T-cell (primary cell): Measurements from ENCODE around the gene ADGRD1. TPM values are rescaled to one million over a fixed set of nuclear protein-coding genes. Genes with fewer than 3 reads are reported as not detected.
"Not testable (repeated sequence)": the region's sequence is repeated elsewhere in the genome, so short reads cannot be mapped to it uniquely, and the experiment has no call there.

Source experiments
- ATAC-seq, 4 experiments: fragments of 200-7000 bp in 3 of 4; fragments of 150-1000 bp in 1 of 4; cut with Tn5 transposase; replicated peaks in 1 of 4; 1 replicate in 3 of 4; 2 replicates in 1 of 4; pipeline ENCODE4 v1.10.0; 2021; ENCODE audit warnings: moderate library complexity in 3 of 4, mild to moderate bottlenecking in 2 of 4, moderate number of reproducible peaks in 1 of 4
- CTCF ChIA-PET, 2 donors: fragments of 300-600 bp; sonication (Branson Sonifier 250); formaldehyde crosslinking; loops; one replicate each; lab custom pipeline; 2022; ENCODE audit warnings: antibody characterized with exemption in 2 of 2; lab: Charles Lee
- POLR2A ChIA-PET, 2 donors: fragments of 300-600 bp; sonication (Branson Sonifier 250); formaldehyde crosslinking; loops; one replicate each; lab custom pipeline; 2022; ENCODE audit warnings: antibody characterized with exemption in 2 of 2; lab: Charles Lee
- DNase-seq, 35 experiments: peaks; one replicate each; pipeline versions ENCODE4 v3.0.0 to v3.0.0-alpha.2; 2013 to 2023
- H3K27ac ChIP-seq: one replicate; pipeline ENCODE4 v1.5.1; 2013; ENCODE audit warnings: low read length
- H3K27me3 ChIP-seq, 2 experiments: replicated peaks in 1 of 2; 1 replicate in 1 of 2; 2 replicates in 1 of 2; pipeline versions ENCODE4 v1.6.1 to v1.7.0; 2013; ENCODE audit warnings: low read length in 1 of 2, mixed read lengths in 1 of 2; ENCODE audit not compliant: control insufficient read depth in 2 of 2, insufficient read depth in 2 of 2; ENCODE audit errors: extremely low read depth in 1 of 2
- H3K36me3 ChIP-seq, 2 donors: 1 replicate in 1 of 2; 2 replicates in 1 of 2; pipeline versions ENCODE4 v1.6.1 to v1.7.0; 2013; ENCODE audit warnings: low read length in 1 of 2; ENCODE audit not compliant: control insufficient read depth in 2 of 2, insufficient read depth in 1 of 2; ENCODE audit errors: extremely low read depth in 1 of 2
- H3K4me1 ChIP-seq, 2 experiments: 1 replicate in 1 of 2; 2 replicates in 1 of 2; pipeline versions ENCODE4 v1.6.1 to v1.7.0; 2013; ENCODE audit warnings: low read length in 2 of 2, mixed read lengths in 1 of 2; ENCODE audit not compliant: insufficient read depth in 2 of 2, control insufficient read depth in 1 of 2; ENCODE audit errors: extremely low read depth in 1 of 2
- H3K4me3 ChIP-seq, 2 donors: 1 replicate in 1 of 2; 2 replicates in 1 of 2; pipeline versions ENCODE4 v1.5.1 to v1.7.0; 2013; ENCODE audit warnings: mild to moderate bottlenecking in 2 of 2, low read length in 1 of 2, moderate library complexity in 1 of 2; ENCODE audit not compliant: control insufficient read depth in 1 of 2; ENCODE audit errors: extremely low read depth in 1 of 2
- H3K9me3 ChIP-seq: 2 replicates; pipeline ENCODE4 v1.7.0; 2013
- H3K27ac Mint-ChIP-seq, 2 donors: one replicate each; pipeline ENCODE4 v1.8.0; 2020 to 2021; ENCODE audit warnings: mild to moderate bottlenecking in 2 of 2, mixed read lengths in 2 of 2
- H3K27me3 Mint-ChIP-seq, 2 donors: one replicate each; pipeline ENCODE4 v1.8.0; 2021 to 2022; ENCODE audit warnings: mixed read lengths in 2 of 2
- H3K36me3 Mint-ChIP-seq: one replicate; pipeline ENCODE4 v1.8.0; 2021; ENCODE audit warnings: mixed read lengths
- H3K4me1 Mint-ChIP-seq, 3 donors: one replicate each; pipeline ENCODE4 v1.8.0; 2020 to 2022; ENCODE audit warnings: mixed read lengths in 3 of 3, mild to moderate bottlenecking in 1 of 3
- H3K4me3 Mint-ChIP-seq, 3 donors: one replicate each; pipeline ENCODE4 v1.8.0; 2020 to 2022; ENCODE audit warnings: mild to moderate bottlenecking in 3 of 3, mixed read lengths in 3 of 3, moderate library complexity in 3 of 3
- H3K9me3 Mint-ChIP-seq, 3 donors: one replicate each; pipeline ENCODE4 v1.8.0; 2020 to 2022; ENCODE audit warnings: mixed read lengths in 3 of 3
- WGBS: methylation state at CpG from one replicate; pipeline ENCODE4 v1.1.5; 2013; ENCODE audit warnings: missing lambda C conversion rate; ENCODE audit not compliant: insufficient coverage; 5-methylcytosine and 5-hydroxymethylcytosine counted together
- total RNA-seq, 35 experiments: library from RNA in 6 of 35; stranded (reverse) in 6 of 35; fragments of 120-200 nt in 1 of 35; gene quantifications; one replicate each; pipeline versions ENCODE4 v1.2.1 to v1.2.4 and lab custom pipeline; 2013 to 2026

The ADGRD1 gene
- total RNA-seq, 5 donors from 2014 or later (not counting 1 experiment from before 2014, with no cell fraction given): 0.29 to 1.1 (median 0.43) TPM; not detected in 1

DNA sequence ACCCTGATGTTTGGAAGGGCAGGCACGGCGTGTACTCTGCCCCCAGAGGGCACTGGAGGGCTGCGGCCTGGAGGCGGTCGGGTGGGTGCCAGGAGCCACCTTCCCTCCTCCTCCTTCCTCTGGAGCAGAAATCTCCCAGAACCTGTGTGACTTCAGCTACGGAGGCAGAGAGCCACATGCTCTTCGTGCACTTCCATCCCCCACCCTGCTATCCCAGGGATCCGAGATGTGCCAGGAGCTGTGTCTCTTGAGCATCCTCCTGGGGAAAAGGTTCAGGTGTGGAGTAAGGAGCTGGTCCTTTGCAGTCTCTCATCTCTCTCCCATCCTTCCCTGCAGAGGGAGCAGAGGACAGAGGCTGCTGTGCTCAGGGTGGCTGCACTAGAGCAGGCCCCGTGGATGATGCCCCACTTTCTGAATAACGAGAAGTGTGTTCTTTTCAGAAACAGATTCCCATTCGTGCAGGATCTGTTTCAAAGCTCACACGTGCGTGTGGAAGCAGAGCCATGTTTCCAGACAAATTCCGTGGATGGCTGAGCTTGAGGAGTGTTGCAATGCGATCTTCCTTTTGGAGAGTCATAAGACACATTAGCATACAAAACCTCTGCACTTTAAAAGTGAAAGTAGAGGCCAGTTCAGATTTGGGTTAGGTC, 162.9 kb downstream of the ADGRD1 start:
- no peak overlapping the region for H3K27ac Mint-ChIP-seq

DNA sequence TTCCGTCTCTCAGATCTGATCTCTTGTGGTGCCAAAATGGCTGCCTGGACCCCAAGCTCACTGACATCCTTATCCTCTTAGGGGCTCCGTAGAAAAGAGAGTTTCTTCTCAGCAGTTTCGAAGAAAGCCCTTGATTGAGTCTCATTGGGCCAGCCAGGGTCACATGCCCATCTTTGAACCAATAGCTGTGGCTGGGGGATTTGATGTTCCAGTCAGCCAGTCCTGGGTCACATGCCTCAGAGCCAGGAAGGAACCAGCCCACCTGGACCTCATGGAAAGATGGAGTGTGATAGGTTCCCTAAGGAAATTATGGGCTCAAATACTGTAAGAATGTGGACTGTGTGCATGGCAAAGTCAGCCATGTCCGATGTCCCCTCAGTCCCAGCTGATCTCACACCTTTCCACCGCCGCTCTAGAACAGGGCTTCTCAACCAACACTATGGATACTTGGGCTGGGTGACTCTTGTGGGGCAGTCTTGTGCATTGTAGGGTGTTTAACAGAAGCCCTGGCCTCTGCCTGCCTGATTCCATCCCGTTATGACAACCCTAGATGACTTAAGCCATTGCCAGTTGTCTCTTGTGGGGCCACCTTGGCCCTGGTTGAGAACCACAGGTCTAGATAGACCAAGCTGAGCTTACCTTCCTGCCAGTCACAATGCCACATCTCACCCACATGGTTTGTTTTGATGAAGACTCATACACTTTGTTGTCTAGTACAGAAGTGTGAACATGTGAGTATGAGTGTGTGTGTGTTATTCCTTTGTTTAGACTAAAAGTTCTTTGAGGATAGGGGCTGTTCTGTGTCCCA, 163.9 kb downstream of the ADGRD1 start:
- CTCF ChIA-PET: interaction anchor here (0.6 to 2.0 kb wide), 4 partner anchors 12 to 232 kb away, joined by 3 to 5 read pairs (median 4); no protein-coding TSS in a partner anchor

More for the DNA sequence above, 162.9 kb downstream of the ADGRD1 start:
- H3K4me1 ChIP-seq: no peaks in the 10 kb centered on the region
- H3K9me3 ChIP-seq: no peaks in the 10 kb centered on the region
- H3K4me1 Mint-ChIP-seq: no peaks in the 10 kb centered on the region
- CTCF ChIA-PET: interaction anchor here (0.6 to 1.4 kb wide), 5 partner anchors 11 to 231 kb away, joined by 3 to 4 read pairs (median 4); no protein-coding TSS in a partner anchor
- no peak for DNase-seq
- H3K4me3 Mint-ChIP-seq: no peak overlapping the region
- H3K4me3 ChIP-seq: no peak overlapping the region
- ATAC-seq: no peak
- peaks cover 0 to 28% of the 10 kb centered on the region in 2 experiments for H3K27me3 ChIP-seq
- H3K27ac ChIP-seq: no peak overlapping the region
- no peaks in the 10 kb centered on the region for H3K36me3 Mint-ChIP-seq
- no peaks in the 10 kb centered on the region for H3K9me3 Mint-ChIP-seq
- H3K27me3 Mint-ChIP-seq: peaks cover 13 to 26% of the 10 kb centered on the region in 2 donors
- 69% methylated on average over 11 of the region's 15 CpGs for WGBS
- POLR2A ChIA-PET: no interaction called here
- no peaks in the 10 kb centered on the region for H3K36me3 ChIP-seq

DNA sequence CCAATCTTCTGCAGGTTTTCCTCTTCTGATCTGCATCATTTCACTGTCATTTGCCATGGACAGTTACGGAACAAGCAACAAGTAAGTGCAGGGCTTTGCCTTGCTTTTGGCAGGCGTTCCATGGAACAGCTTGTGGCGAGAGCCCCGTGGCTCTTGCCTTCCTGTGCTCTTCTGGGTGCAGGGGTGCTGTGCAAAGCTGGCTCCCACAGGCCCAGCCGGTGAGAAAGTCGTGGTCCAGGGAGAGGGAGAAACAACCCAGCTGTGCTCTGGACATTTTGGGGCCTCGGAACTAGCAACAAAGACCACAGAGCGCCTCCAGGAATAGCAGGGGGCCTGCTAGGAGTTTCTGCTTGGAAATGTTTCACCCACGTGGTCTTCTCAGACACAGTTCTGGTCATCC, 164.7 kb downstream of the ADGRD1 start:
- Mint-ChIP-seq H3K4me1 (no peaks in the 10 kb centered on the region), H3K27ac (no peak overlapping the region), H3K4me3 (no peak overlapping the region), H3K36me3 (no peaks in the 10 kb centered on the region), H3K9me3 (no peaks in the 10 kb centered on the region), H3K27me3 (peaks cover 13 to 26% of the 10 kb centered on the region in 2 donors)
- Histone ChIP-seq H3K4me1 (no peaks in the 10 kb centered on the region), H3K27me3 (peaks cover 0 to 38% of the 10 kb centered on the region in 2 experiments), H3K9me3 (no peaks in the 10 kb centered on the region), H3K4me3 (no peak overlapping the region), H3K36me3 (no peaks in the 10 kb centered on the region), H3K27ac (no peak overlapping the region)
- DNase-seq (no peak), ATAC-seq (no peak)
- ChIA-PET CTCF (interaction anchor here in 1 of 2 donors (2.0 kb wide), 1 partner anchor 12 kb away, joined by 5 read pairs; no protein-coding TSS in a partner anchor), POLR2A (interaction anchor here in 1 of 2 donors (0.7 kb wide), 1 partner anchor 873 kb away, joined by 3 read pairs; no protein-coding TSS in a partner anchor)
- 47% methylated on average over 9 of the region's 9 CpGs for WGBS

More for the DNA sequence above, 163.9 kb downstream of the ADGRD1 start:
- no peaks in the 10 kb centered on the region for H3K4me1 ChIP-seq
- H3K4me3 Mint-ChIP-seq: no peak overlapping the region
- no peak overlapping the region for H3K4me3 ChIP-seq
- H3K27me3 Mint-ChIP-seq: peaks cover 13 to 26% of the 10 kb centered on the region in 2 donors
- POLR2A ChIA-PET: interaction anchor here in 1 of 2 donors (0.5 kb wide), 1 partner anchor 290 kb away, joined by 3 read pairs; no protein-coding TSS in a partner anchor
- no peaks in the 10 kb centered on the region for H3K36me3 Mint-ChIP-seq
- no peaks in the 10 kb centered on the region for H3K9me3 Mint-ChIP-seq
- H3K9me3 ChIP-seq: no peaks in the 10 kb centered on the region
- H3K27ac Mint-ChIP-seq: no peak overlapping the region
- WGBS: 100% methylated on average over 1 of the region's 7 CpGs
- no peak overlapping the region for H3K27ac ChIP-seq
- H3K4me1 Mint-ChIP-seq: no peaks in the 10 kb centered on the region
- H3K36me3 ChIP-seq: no peaks in the 10 kb centered on the region
- ATAC-seq: no peak
- no peak for DNase-seq
- H3K27me3 ChIP-seq: peaks cover 0 to 35% of the 10 kb centered on the region in 2 experiments

DNA sequence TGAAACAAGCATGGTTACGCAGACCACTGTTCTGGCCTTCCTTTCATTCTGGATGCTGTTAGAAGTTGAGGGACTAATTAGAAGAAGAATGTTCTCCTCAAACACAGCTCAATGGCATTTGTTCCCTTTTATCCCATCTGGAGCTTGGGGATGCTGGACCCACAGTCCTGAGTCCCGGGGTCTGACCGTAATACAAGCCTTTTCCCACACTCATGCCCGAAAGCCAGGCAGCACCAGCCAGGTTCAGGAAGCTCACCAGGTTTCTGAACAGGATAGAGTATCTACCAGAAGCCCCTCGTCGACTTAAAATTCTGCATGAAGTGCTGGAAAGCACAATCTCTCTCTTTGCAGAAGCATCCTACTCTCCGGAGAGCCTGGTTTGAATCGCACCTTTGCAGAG, 165.6 kb downstream of the ADGRD1 start:
- H3K4me3 Mint-ChIP-seq, H3K4me1 Mint-ChIP-seq, H3K4me1 ChIP-seq, H3K27ac ChIP-seq, H3K36me3 Mint-ChIP-seq, ATAC-seq, DNase-seq, H3K9me3 Mint-ChIP-seq, POLR2A ChIA-PET, H3K4me3 ChIP-seq, H3K36me3 ChIP-seq, H3K27ac Mint-ChIP-seq, H3K9me3 ChIP-seq: not testable (repeated sequence)
- 57% methylated on average over 2 of the region's 8 CpGs for WGBS
- peaks cover 9 to 20% of the 10 kb centered on the region in 2 donors for H3K27me3 Mint-ChIP-seq
- H3K27me3 ChIP-seq: peaks cover 0 to 36% of the 10 kb centered on the region in 2 experiments
- CTCF ChIA-PET: interaction anchor here in 1 of 2 donors (2.0 kb wide), 1 partner anchor 13 kb away, joined by 5 read pairs; no protein-coding TSS in a partner anchor

DNA sequence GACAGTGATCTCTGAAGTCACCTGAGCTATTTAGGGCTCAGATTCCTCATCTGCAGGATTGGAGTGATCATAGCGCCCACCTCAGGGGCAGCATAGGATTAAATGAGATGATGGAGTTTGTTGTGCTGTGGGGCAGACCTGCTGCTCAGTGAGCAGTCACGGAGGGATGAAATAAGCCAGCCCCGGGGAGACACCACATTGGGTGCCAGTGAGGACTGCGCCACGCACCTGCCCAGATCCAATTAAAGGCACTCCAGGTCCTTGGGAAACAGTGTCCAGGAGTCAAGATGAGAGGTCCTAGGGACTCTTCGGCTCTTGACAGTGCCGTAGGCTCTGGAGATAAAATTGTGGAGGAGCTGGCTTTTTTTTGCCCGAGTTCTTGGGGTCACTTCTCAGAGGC, 166.2 kb downstream of the ADGRD1 start:
- no peaks in the 10 kb centered on the region for H3K4me1 Mint-ChIP-seq
- no peaks in the 10 kb centered on the region for H3K4me1 ChIP-seq
- H3K9me3 Mint-ChIP-seq: no peaks in the 10 kb centered on the region
- no peak overlapping the region for H3K27ac ChIP-seq
- H3K36me3 ChIP-seq: no peaks in the 10 kb centered on the region
- ChIA-PET CTCF (no interaction called here), POLR2A (no interaction called here)
- ATAC-seq (no peak), DNase-seq (no peak)
- H3K4me3 Mint-ChIP-seq: no peak overlapping the region
- H3K36me3 Mint-ChIP-seq: no peaks in the 10 kb centered on the region
- peaks cover 9 to 19% of the 10 kb centered on the region in 2 donors for H3K27me3 Mint-ChIP-seq
- no peaks in the 10 kb centered on the region for H3K9me3 ChIP-seq
- peaks cover 0 to 33% of the 10 kb centered on the region in 2 experiments for H3K27me3 ChIP-seq
- no peak overlapping the region for H3K4me3 ChIP-seq
- WGBS: 93% methylated on average over 4 of the region's 8 CpGs
- H3K27ac Mint-ChIP-seq: no peak overlapping the region

DNA sequence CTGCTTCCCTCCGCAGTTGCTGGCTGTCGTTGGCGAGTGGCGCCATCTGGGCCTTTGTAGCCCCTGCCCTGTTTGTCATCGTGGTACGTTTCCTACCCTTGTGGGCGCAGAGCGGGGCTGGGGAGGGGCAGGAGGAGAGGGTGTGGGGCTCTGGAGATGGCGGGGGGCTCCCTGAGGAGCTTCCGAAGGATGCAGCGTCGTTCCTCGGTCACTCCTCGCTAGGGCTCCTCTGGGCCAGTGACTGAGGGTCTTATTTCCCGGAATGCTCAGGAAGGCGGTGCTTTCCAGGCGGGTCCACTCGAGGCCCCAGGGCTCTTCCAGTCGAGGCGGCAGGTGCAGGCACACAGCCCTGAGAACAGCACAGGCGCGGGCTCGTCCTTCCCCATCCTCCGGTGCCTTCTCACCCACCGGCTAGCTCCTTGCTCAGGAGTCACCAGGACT, 167.1 kb downstream of the ADGRD1 start:
- Histone ChIP-seq H3K27ac (no peak overlapping the region), H3K27me3 (peaks cover 0 to 24% of the 10 kb centered on the region in 2 experiments), H3K4me3 (no peak overlapping the region), H3K9me3 (no peaks in the 10 kb centered on the region), H3K36me3 (no peaks in the 10 kb centered on the region), H3K4me1 (no peaks in the 10 kb centered on the region)
- POLR2A ChIA-PET: no interaction called here
- no peak overlapping the region for H3K27ac Mint-ChIP-seq
- no peak overlapping the region for H3K4me3 Mint-ChIP-seq
- H3K4me1 Mint-ChIP-seq: no peaks in the 10 kb centered on the region
- H3K9me3 Mint-ChIP-seq: no peaks in the 10 kb centered on the region
- CTCF ChIA-PET: no interaction called here
- peaks cover 7 to 10% of the 10 kb centered on the region in 2 donors for H3K27me3 Mint-ChIP-seq
- H3K36me3 Mint-ChIP-seq: no peaks in the 10 kb centered on the region
- DNase-seq (no peak), ATAC-seq (no peak)
- WGBS: 80% methylated on average over 21 of the region's 25 CpGs
